ENCODE measurements around the gene FAM81A.

Gene FAM81A

GRCh38 chr15:59401824-59402569 lies 36.0 kb upstream of the FAM81A start:
- TF ChIP-seq CTCF (IDR thresholded peaks at IDR 0.05; ENCODE audit: low read depth, low read length), result no peak
- Histone ChIP-seq H3K9me3 (ENCODE audit: severe bottlenecking) (no peaks in the 10 kb centered on the region), H3K27ac (no peak overlapping the region), H3K27me3 (ENCODE audit: insufficient read depth, low read depth, severe bottlenecking) (no peaks in the 10 kb centered on the region), H3K4me3 (ENCODE audit: low read depth, low read length) (no peak overlapping the region), H3K36me3 (no peaks in the 10 kb centered on the region)
- no peak for DNase-seq

- Histone ChIP-seq H3K27ac (no peak overlapping the region), H3K36me3 (no peaks in the 10 kb centered on the region), H3K4me3 (ENCODE audit: low read depth, low read length) (no peak overlapping the region), H3K9me3 (ENCODE audit: severe bottlenecking) (no peaks in the 10 kb centered on the region), H3K27me3 (ENCODE audit: insufficient read depth, low read depth, severe bottlenecking) (no peaks in the 10 kb centered on the region)
- no peak for DNase-seq
- TF ChIP-seq CTCF (IDR thresholded peaks at IDR 0.05; ENCODE audit: low read depth, low read length), result no peak
Measured at GRCh38 chr15:59405079-59405478, 32.9 kb upstream of the FAM81A start.

- DNase-seq, result no peak
- Histone ChIP-seq H3K27me3 (ENCODE audit: insufficient read depth, low read depth, severe bottlenecking) (no peaks in the 10 kb centered on the region), H3K27ac (no peak overlapping the region), H3K9me3 (ENCODE audit: severe bottlenecking) (no peaks in the 10 kb centered on the region), H3K36me3 (no peaks in the 10 kb centered on the region), H3K4me3 (ENCODE audit: low read depth, low read length) (no peak overlapping the region)
- TF ChIP-seq CTCF (IDR thresholded peaks at IDR 0.05; ENCODE audit: low read depth, low read length), result no peak
Measured at GRCh38 chr15:59406446-59406845, 31.5 kb upstream of the FAM81A start.

- no peak for DNase-seq
- Histone ChIP-seq H3K9me3 (ENCODE audit: severe bottlenecking) (no peaks in the 10 kb centered on the region), H3K36me3 (no peaks in the 10 kb centered on the region), H3K4me3 (ENCODE audit: low read depth, low read length) (no peak overlapping the region), H3K27me3 (ENCODE audit: insufficient read depth, low read depth, severe bottlenecking) (no peaks in the 10 kb centered on the region), H3K27ac (no peak overlapping the region)
- TF ChIP-seq CTCF (IDR thresholded peaks at IDR 0.05; ENCODE audit: low read depth, low read length), result no peak
Measured at GRCh38 chr15:59407946-59408345, 30.0 kb upstream of the FAM81A start.

GRCh38 chr15:59410391-59410896 lies 27.5 kb upstream of the FAM81A start:
- TF ChIP-seq CTCF (IDR thresholded peaks at IDR 0.05; ENCODE audit: low read depth, low read length), result no peak
- H3K36me3 ChIP-seq, result no peaks in the 10 kb centered on the region
- H3K9me3 ChIP-seq (ENCODE audit: severe bottlenecking), result no peaks in the 10 kb centered on the region
- H3K4me3 ChIP-seq (ENCODE audit: low read depth, low read length), result no peak overlapping the region
- no peak overlapping the region for H3K27ac ChIP-seq
- H3K27me3 ChIP-seq (ENCODE audit: insufficient read depth, low read depth, severe bottlenecking), result no peaks in the 10 kb centered on the region
- no peak for DNase-seq

- no peaks in the 10 kb centered on the region for H3K27me3 ChIP-seq (ENCODE audit: insufficient read depth, low read depth, severe bottlenecking)
- no peaks in the 10 kb centered on the region for H3K9me3 ChIP-seq (ENCODE audit: severe bottlenecking)
- TF ChIP-seq CTCF (IDR thresholded peaks at IDR 0.05; ENCODE audit: low read depth, low read length), result no peak
- no peak for DNase-seq
- no peak overlapping the region for H3K4me3 ChIP-seq (ENCODE audit: low read depth, low read length)
- no peaks in the 10 kb centered on the region for H3K36me3 ChIP-seq
- H3K27ac ChIP-seq, result no peak overlapping the region
Measured at GRCh38 chr15:59413577-59413976, 24.4 kb upstream of the FAM81A start.

Data from WERI-Rb-1 (cell line).